Testis (tissue), 2 donors: ENCODE data around the gene NKAIN2.

Experiments
- POLR2A ChIP-seq: fragments of 450-650 bp; IDR thresholded peaks from one replicate; pipeline ENCODE4 v1.6.1; 2017; ENCODE audit warnings: antibody characterized with exemption, mild to moderate bottlenecking, moderate library complexity
- TF ChIP-seq, protein P1 (sequence below), 3 experiments: fragments of 450-650 bp in 2 of 3; fragments of 200-600 bp in 1 of 3; sonication (generic) in 1 of 3; IDR thresholded peaks; one replicate each; pipeline ENCODE4 v1.5.1; 2016 to 2019; ENCODE audit warnings: antibody characterized with exemption in 3 of 3, mild to moderate bottlenecking in 2 of 3, moderate library complexity in 1 of 3

- TF ChIP-seq, protein P1, sequence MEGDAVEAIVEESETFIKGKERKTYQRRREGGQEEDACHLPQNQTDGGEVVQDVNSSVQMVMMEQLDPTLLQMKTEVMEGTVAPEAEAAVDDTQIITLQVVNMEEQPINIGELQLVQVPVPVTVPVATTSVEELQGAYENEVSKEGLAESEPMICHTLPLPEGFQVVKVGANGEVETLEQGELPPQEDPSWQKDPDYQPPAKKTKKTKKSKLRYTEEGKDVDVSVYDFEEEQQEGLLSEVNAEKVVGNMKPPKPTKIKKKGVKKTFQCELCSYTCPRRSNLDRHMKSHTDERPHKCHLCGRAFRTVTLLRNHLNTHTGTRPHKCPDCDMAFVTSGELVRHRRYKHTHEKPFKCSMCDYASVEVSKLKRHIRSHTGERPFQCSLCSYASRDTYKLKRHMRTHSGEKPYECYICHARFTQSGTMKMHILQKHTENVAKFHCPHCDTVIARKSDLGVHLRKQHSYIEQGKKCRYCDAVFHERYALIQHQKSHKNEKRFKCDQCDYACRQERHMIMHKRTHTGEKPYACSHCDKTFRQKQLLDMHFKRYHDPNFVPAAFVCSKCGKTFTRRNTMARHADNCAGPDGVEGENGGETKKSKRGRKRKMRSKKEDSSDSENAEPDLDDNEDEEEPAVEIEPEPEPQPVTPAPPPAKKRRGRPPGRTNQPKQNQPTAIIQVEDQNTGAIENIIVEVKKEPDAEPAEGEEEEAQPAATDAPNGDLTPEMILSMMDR (IDR thresholded peaks at IDR 0.05) = no peak
- TF ChIP-seq POLR2A = no peak
Observed at GRCh38 chr6:124747349-124747748, 943.7 kb downstream of the NKAIN2 start.
